SK-N-SH (cell line): ENCODE results near the gene FGF10. TPM values are rescaled to one million over a fixed set of nuclear protein-coding genes. Genes with fewer than 3 reads are reported as not detected.

ENCODE experiments used
- CTCF ChIA-PET: fragments of 300-600, 350-600 bp; formaldehyde crosslinking; extraction: SDS; loops from one replicate; lab custom pipeline; 2021; lab: Yijun Ruan, JAX
- POLR2A ChIA-PET: fragments of 350-600 bp; sonication (Branson Sonifier 250); formaldehyde crosslinking; extraction: SDS; loops from one replicate; lab custom pipeline; 2020; ENCODE audit warnings: antibody characterized with exemption, inconsistent platforms; lab: Yijun Ruan, JAX
- DNase-seq: peaks from one replicate; pipeline ENCODE4 v3.0.0; 2012
- H2AFZ ChIP-seq: fragments of 200-600 bp; sonication (generic); 2 replicates; pipeline ENCODE4 v1.8.1; 2016; ENCODE audit warnings: antibody characterized with exemption, mild to moderate bottlenecking, low read depth
- H3F3A ChIP-seq: fragments of 200-600 bp; sonication (generic); replicated peaks from 2 replicates; pipeline ENCODE3; 2016; ENCODE audit warnings: antibody characterized with exemption, mild to moderate bottlenecking; ENCODE audit not compliant: insufficient read depth
- H3K27ac ChIP-seq, 2 experiments: fragments of 200-500 bp in 1 of 2; fragments of 200-600 bp in 1 of 2; sonication (Bioruptor generic) in 1 of 2; sonication (generic), shearing (Covaris generic) in 1 of 2; 2 replicates each; pipeline versions ENCODE4 v1.5.1 to v1.6.1; 2014 to 2016; ENCODE audit warnings: low read depth in 2 of 2, inconsistent platforms in 1 of 2, low read length in 1 of 2, mild to moderate bottlenecking in 1 of 2, mixed read lengths in 1 of 2
- H3K27me3 ChIP-seq: fragments of 200-600 bp; sonication (generic), shearing (Covaris generic); 2 replicates; pipeline ENCODE4 v1.6.1; 2016; ENCODE audit warnings: mixed run types; ENCODE audit not compliant: insufficient read depth
- H3K36me3 ChIP-seq, 2 experiments: fragments of 200-500 bp in 1 of 2; fragments of 200-600 bp in 1 of 2; sonication (Bioruptor generic) in 1 of 2; sonication (generic) in 1 of 2; replicated peaks in 1 of 2; 2 replicates each; pipeline versions ENCODE3 to v1.5.1; 2014 to 2016; ENCODE audit warnings: low read length in 1 of 2, mild to moderate bottlenecking in 1 of 2; ENCODE audit not compliant: insufficient read depth in 2 of 2, control insufficient read depth in 1 of 2
- H3K4me1 ChIP-seq, 2 experiments: fragments of 200-500 bp in 1 of 2; fragments of 200-600 bp in 1 of 2; sonication (Bioruptor generic) in 1 of 2; sonication (generic), shearing (Covaris generic) in 1 of 2; 2 replicates each; pipeline versions ENCODE4 v1.5.1 to v1.6.1; 2014 to 2016; ENCODE audit warnings: low read depth in 1 of 2, low read length in 1 of 2, mixed run types in 1 of 2; ENCODE audit not compliant: insufficient read depth in 2 of 2, control insufficient read depth in 1 of 2
- H3K4me2 ChIP-seq: fragments of 200-600 bp; sonication (generic), shearing (Covaris generic); 2 replicates; pipeline ENCODE4 v1.6.1; 2017; ENCODE audit warnings: mixed run types
- H3K4me3 ChIP-seq, 2 experiments: fragments of 200-500 bp in 1 of 2; fragments of 200-600 bp in 1 of 2; sonication (Bioruptor generic) in 1 of 2; sonication (generic), shearing (Covaris generic) in 1 of 2; 2 replicates each; pipeline versions ENCODE4 v1.5.1 to v1.8.1; 2014 to 2016; ENCODE audit warnings: low read depth in 2 of 2, inconsistent platforms in 1 of 2, low read length in 1 of 2, mild to moderate bottlenecking in 1 of 2, mixed read lengths in 1 of 2, moderate library complexity in 1 of 2
- H3K79me2 ChIP-seq: fragments of 200-600 bp; sonication (generic); 2 replicates; pipeline ENCODE4 v1.8.1; 2017; ENCODE audit warnings: mild to moderate bottlenecking; ENCODE audit not compliant: insufficient read depth
- H3K9ac ChIP-seq: fragments of 200-600 bp; sonication (generic); 2 replicates; pipeline ENCODE4 v1.6.1; 2017; ENCODE audit warnings: mixed run types
- H3K9me2 ChIP-seq: fragments of 200-600 bp; sonication (generic); 2 replicates; pipeline ENCODE4 v1.6.1; 2017; ENCODE audit warnings: mixed run types
- H3K9me3 ChIP-seq: fragments of 200-600 bp; sonication (generic); 2 replicates; pipeline ENCODE4 v1.6.1; 2017; ENCODE audit warnings: mixed run types, mild to moderate bottlenecking, moderate library complexity
- H4K20me1 ChIP-seq: fragments of 200-600 bp; sonication (generic); 2 replicates; pipeline ENCODE4 v1.6.1; 2017; ENCODE audit warnings: mild to moderate bottlenecking, mixed run types; ENCODE audit not compliant: insufficient read depth
- CHD2 ChIP-seq: fragments of 150-350 bp; IDR thresholded peaks from 2 replicates; pipeline ENCODE4 v1.6.1; 2018; ENCODE audit warnings: low read length; ENCODE audit not compliant: partially characterized antibody
- ELF1 ChIP-seq: IDR thresholded peaks from 2 replicates; pipeline ENCODE4 v1.4.0; 2012
- EZH2phosphoT487 ChIP-seq: fragments of 200-600 bp; sonication (generic); IDR thresholded peaks from 2 replicates; pipeline ENCODE4 v1.6.1; 2017; ENCODE audit warnings: low read depth, mixed run types, mild to moderate bottlenecking, antibody characterized with exemption, moderate library complexity, borderline replicate concordance
- GABPA ChIP-seq: IDR thresholded peaks from 2 replicates; pipeline ENCODE4 v1.4.0; 2012; ENCODE audit warnings: low read depth, mild to moderate bottlenecking
- IRF3 ChIP-seq: fragments of 150-350 bp; IDR thresholded peaks from 2 replicates; pipeline ENCODE4 v1.6.1; 2016; ENCODE audit warnings: mild to moderate bottlenecking, low read depth, low read length
- JUND ChIP-seq: IDR thresholded peaks from 2 replicates; pipeline ENCODE4 v1.4.0; 2012
- MEF2A ChIP-seq: IDR thresholded peaks from 2 replicates; pipeline ENCODE4 v1.4.0; 2012; ENCODE audit warnings: low read depth, borderline replicate concordance
- NFIC ChIP-seq: IDR thresholded peaks from 2 replicates; pipeline ENCODE4 v1.4.0; 2012; ENCODE audit warnings: borderline replicate concordance
- POLR2AphosphoS5 ChIP-seq: IDR thresholded peaks from 2 replicates; pipeline ENCODE4 v1.6.1; 2012; ENCODE audit warnings: low read depth, low read length
- RFX5 ChIP-seq: IDR thresholded peaks from 2 replicates; pipeline ENCODE4 v1.6.1; 2012; ENCODE audit warnings: mild to moderate bottlenecking, improper control_type of control experiment, low read length
- RXRA ChIP-seq: IDR thresholded peaks from 2 replicates; pipeline ENCODE4 v1.4.0; 2012; ENCODE audit warnings: low read depth, mild to moderate bottlenecking, borderline replicate concordance
- SIN3A ChIP-seq: IDR thresholded peaks from 2 replicates; pipeline ENCODE4 v1.6.1; 2012; ENCODE audit warnings: low read depth, mild to moderate bottlenecking, low read length, moderate library complexity, borderline replicate concordance
- SMC3 ChIP-seq: IDR thresholded peaks from 2 replicates; pipeline ENCODE4 v1.6.1; 2012; ENCODE audit warnings: low read depth, low read length, improper control_type of control experiment
- TAF1 ChIP-seq: IDR thresholded peaks from 2 replicates; pipeline ENCODE4 v1.6.1; 2012; ENCODE audit warnings: low read depth, mild to moderate bottlenecking, low read length, moderate library complexity, borderline replicate concordance
- TCF12 ChIP-seq: IDR thresholded peaks from 2 replicates; pipeline ENCODE4 v1.4.0; 2012
- YY1 ChIP-seq: IDR thresholded peaks from 2 replicates; pipeline ENCODE4 v1.4.0; 2012; ENCODE audit warnings: low read depth, mild to moderate bottlenecking
- ZBTB33 ChIP-seq: IDR thresholded peaks from 2 replicates; pipeline ENCODE4 v1.4.0; 2012; ENCODE audit warnings: low read depth, borderline replicate concordance
- WGBS: methylation state at CpG from one replicate; pipeline ENCODE4 v1.1.6; 2017; ENCODE audit warnings: low lambda C conversion rate; 5-methylcytosine and 5-hydroxymethylcytosine counted together
- polyA plus RNA-seq, 3 experiments: library from polyadenylated mRNA; depleted of rRNA; stranded (reverse); fragments of >200 nt; gene quantifications; 2 replicates each; pipeline ENCODE4 v1.2.3, GENCODE V29; 2012
- TF ChIP-seq, protein P1 (sequence below): fragments of 150-350 bp; IDR thresholded peaks from 2 replicates; pipeline ENCODE4 v1.6.1; 2017; ENCODE audit warnings: antibody characterized with exemption, low read length, low read depth, borderline replicate concordance
- TF ChIP-seq, protein P2 (sequence below): IDR thresholded peaks from 2 replicates; pipeline ENCODE4 v1.4.0; 2012; ENCODE audit warnings: low read depth
- TF ChIP-seq, protein P3 (sequence below): IDR thresholded peaks from 2 replicates; pipeline ENCODE4 v1.4.0; 2012; ENCODE audit warnings: low read depth, borderline replicate concordance

FGF10 gene
- polyA plus RNA-seq, 1 of the 3 experiments (the other 2 are of a cell fraction), result not detected

DNA sequence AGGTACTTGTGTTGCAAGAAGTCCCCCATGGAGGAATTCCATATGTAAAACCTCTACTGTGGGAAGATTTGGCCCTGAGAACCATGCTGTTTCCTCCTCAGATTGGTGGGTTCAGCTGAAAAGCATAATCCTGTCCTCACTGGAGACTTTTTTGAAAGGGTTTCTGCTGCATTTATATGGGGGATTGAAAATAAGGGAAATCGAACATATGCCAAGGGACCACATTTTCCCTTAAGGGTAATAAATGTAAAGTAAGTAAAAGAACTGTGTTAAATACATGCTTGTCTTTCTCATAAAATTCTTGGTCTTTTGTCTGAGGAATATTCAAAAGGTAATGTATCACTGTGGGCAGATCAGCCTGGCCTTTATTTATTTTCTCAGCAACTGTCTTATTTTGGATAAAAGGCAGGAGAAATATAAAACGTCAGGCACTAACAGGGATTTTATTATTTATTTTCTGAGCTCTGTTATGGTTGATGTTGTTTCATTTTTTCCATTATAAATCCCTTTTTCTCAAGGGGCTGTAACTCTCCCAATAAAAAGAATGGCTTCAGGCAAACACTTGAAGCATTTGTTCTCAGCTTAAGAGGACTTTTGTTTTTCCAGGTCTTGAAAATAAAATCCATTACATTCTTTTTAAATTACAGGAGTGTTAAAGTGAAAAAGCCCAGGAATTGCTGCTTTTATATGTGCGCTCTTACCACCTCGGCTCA, 131.4 kb downstream of the FGF10 start (continued):
- TF ChIP-seq JUND (no peak), SIN3A (no peak), TAF1 (no peak), ELF1 (no peak), MEF2A (no peak), CHD2 (no peak), EZH2phosphoT487 (no peak), RXRA (no peak)
- TF ChIP-seq, protein P1, sequence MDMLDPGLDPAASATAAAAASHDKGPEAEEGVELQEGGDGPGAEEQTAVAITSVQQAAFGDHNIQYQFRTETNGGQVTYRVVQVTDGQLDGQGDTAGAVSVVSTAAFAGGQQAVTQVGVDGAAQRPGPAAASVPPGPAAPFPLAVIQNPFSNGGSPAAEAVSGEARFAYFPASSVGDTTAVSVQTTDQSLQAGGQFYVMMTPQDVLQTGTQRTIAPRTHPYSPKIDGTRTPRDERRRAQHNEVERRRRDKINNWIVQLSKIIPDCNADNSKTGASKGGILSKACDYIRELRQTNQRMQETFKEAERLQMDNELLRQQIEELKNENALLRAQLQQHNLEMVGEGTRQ, result no peak

DNA sequence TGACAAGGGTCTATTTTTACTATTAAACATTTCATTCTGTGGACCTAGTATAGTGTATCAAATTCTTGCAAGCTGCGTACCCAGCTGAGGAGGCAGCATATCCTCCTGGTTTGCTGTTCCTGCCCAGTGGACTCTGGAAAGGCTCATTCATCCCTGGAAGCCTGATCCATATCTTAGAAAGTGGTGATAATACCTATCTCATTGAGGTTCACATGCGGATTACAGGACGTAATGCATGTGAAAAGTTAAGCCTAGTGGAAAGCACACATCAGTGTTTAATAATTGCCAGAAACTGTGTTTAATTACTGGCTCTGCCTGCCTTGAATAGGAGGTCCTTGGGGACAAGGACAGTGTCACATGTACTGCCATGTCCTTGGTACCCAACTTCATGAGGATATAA, 132.0 kb downstream of the FGF10 start:
- TF ChIP-seq, protein P2, sequence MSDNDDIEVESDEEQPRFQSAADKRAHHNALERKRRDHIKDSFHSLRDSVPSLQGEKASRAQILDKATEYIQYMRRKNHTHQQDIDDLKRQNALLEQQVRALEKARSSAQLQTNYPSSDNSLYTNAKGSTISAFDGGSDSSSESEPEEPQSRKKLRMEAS, result no peak
- TF ChIP-seq TCF12, result no peak
- TF ChIP-seq NFIC, result no peak
- TF ChIP-seq YY1, result no peak
- TF ChIP-seq RFX5, result no peak
- TF ChIP-seq SMC3, result no peak
- TF ChIP-seq IRF3, result no peak
- TF ChIP-seq, protein P3, sequence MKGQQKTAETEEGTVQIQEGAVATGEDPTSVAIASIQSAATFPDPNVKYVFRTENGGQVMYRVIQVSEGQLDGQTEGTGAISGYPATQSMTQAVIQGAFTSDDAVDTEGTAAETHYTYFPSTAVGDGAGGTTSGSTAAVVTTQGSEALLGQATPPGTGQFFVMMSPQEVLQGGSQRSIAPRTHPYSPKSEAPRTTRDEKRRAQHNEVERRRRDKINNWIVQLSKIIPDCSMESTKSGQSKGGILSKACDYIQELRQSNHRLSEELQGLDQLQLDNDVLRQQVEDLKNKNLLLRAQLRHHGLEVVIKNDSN, result no peak
- TF ChIP-seq GABPA, result no peak
- no peak for TF ChIP-seq POLR2AphosphoS5
- no peak for TF ChIP-seq ELF1
- no peak for TF ChIP-seq ZBTB33
- TF ChIP-seq, all 33 proteins: peak for 0
- no peaks in the 10 kb centered on the region for H3K4me1 ChIP-seq
- H3K79me2 ChIP-seq, result no peaks in the 10 kb centered on the region
- H4K20me1 ChIP-seq, result no peaks in the 10 kb centered on the region
- CTCF ChIA-PET, result no interaction called here
- no peaks in the 10 kb centered on the region for H3K9me3 ChIP-seq
- no peak overlapping the region for H3K27ac ChIP-seq
- H3K9me2 ChIP-seq, result no peaks in the 10 kb centered on the region
- no peaks in the 10 kb centered on the region for H3K27me3 ChIP-seq
- no peak overlapping the region for H2AFZ ChIP-seq
- no peak for DNase-seq
- WGBS, result 0% methylated on average over 3 of the region's 3 CpGs
- H3K36me3 ChIP-seq, result no peaks in the 10 kb centered on the region
- H3K9ac ChIP-seq, result no peak overlapping the region
- no peak overlapping the region for H3K4me2 ChIP-seq
- H3F3A ChIP-seq, result no peaks in the 10 kb centered on the region
- POLR2A ChIA-PET, result no interaction called here
- H3K4me3 ChIP-seq, result no peak overlapping the region
